Mucosa of rectum (tissue), 2 donors: ENCODE measurements around the gene MAJIN.

ENCODE experiments used
- H3K27ac ChIP-seq, 2 donors: one replicate each; pipeline ENCODE4 v1.7.0; 2013; ENCODE audit warnings: inconsistent platforms in 2 of 2, low read depth in 2 of 2, low read length in 2 of 2
- H3K27me3 ChIP-seq, 2 donors: one replicate each; pipeline ENCODE4 v1.7.0; 2013; ENCODE audit warnings: low read length in 2 of 2; ENCODE audit not compliant: control insufficient read depth in 2 of 2, insufficient read depth in 2 of 2
- H3K36me3 ChIP-seq, 2 donors: one replicate each; pipeline ENCODE4 v1.7.0; 2013; ENCODE audit warnings: low read length in 2 of 2; ENCODE audit not compliant: control insufficient read depth in 2 of 2, insufficient read depth in 2 of 2
- H3K4me1 ChIP-seq, 2 donors: one replicate each; pipeline ENCODE4 v1.7.0; 2013; ENCODE audit warnings: low read length in 2 of 2, mild to moderate bottlenecking in 1 of 2; ENCODE audit not compliant: control insufficient read depth in 2 of 2, insufficient read depth in 2 of 2
- H3K4me3 ChIP-seq, 2 donors: one replicate each; pipeline ENCODE4 v1.7.0; 2013; ENCODE audit warnings: low read length in 2 of 2
- H3K9ac ChIP-seq, 2 donors: one replicate each; pipeline ENCODE4 v1.7.0; 2013; ENCODE audit warnings: low read length in 2 of 2, low read depth in 1 of 2, mild to moderate bottlenecking in 1 of 2
- H3K9me3 ChIP-seq, 2 donors: one replicate each; pipeline ENCODE4 v1.7.0; 2013; ENCODE audit warnings: low read length in 2 of 2; ENCODE audit not compliant: control insufficient read depth in 2 of 2
- donor health status: healthy.
- donor health status: Normal muscosa, but diverticular disease.

Gene MAJIN

DNA sequence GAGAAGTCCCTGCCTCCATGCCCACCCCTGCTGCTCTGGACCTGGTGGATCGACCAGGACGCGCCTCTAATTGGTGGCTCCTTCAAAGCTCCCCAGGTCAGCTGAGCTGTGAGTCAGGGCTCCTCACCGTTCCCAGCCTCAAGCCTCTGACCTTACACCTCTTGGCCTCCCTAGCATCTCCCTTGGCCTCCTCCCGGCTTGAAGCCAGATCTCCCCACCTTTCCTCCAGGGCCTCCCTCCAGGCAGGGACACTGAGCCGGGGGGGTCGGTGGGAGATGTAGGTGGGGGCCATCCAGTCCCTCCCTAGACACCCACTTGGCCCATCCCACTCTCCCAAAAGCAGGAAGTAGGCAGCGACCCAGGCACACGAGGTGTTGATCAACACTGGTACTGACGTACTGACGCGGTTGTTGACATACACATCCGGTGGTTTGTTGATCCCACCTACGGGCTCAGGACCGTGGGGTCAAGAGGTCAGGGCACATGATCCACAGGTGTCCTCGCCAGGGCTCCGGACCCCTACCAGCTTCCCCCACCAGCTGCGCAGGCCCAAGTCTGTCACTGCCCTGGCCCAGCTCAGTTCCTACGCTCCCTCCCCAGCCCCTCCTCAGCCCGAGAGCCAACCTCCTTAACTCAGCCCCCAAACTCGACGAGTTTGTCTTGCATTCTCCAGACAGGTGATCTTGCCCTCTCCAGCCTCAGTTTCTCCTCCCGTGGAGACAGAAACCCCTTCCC lies 55.7 kb downstream of the MAJIN start:
- Histone ChIP-seq H3K9me3 (no peaks in the 10 kb centered on the region), H3K36me3 (peaks cover 21 to 26% of the 10 kb centered on the region in 2 donors), H3K27me3 (no peaks in the 10 kb centered on the region), H3K4me3 (peak overlapping the region; percentile 97 to 98), H3K9ac (peak overlapping the region; percentile 98 to 100), H3K27ac (peak overlapping the region; percentile 80), H3K4me1 (peaks cover 15 to 20% of the 10 kb centered on the region in 2 donors)

GRCh38 chr11:64915376-64915887 lies 56.5 kb downstream of the MAJIN start:
- H3K27ac ChIP-seq: no peak overlapping the region
- H3K9me3 ChIP-seq: no peaks in the 10 kb centered on the region
- H3K27me3 ChIP-seq: no peaks in the 10 kb centered on the region
- peaks cover 29 to 33% of the 10 kb centered on the region in 2 donors for H3K36me3 ChIP-seq
- H3K9ac ChIP-seq: peak overlapping the region; percentile 98 to 100
- peak overlapping the region; percentile 97 to 98 for H3K4me3 ChIP-seq
- peaks cover 15 to 20% of the 10 kb centered on the region in 2 donors for H3K4me1 ChIP-seq

GRCh38 chr11:64914123-64914522 lies 57.8 kb downstream of the MAJIN start:
- no peaks in the 10 kb centered on the region for H3K9me3 ChIP-seq
- H3K4me3 ChIP-seq: no peak overlapping the region
- peaks cover 39 to 41% of the 10 kb centered on the region in 2 donors for H3K36me3 ChIP-seq
- no peak overlapping the region for H3K9ac ChIP-seq
- no peak overlapping the region for H3K27ac ChIP-seq
- peaks cover 15 to 20% of the 10 kb centered on the region in 2 donors for H3K4me1 ChIP-seq
- H3K27me3 ChIP-seq: no peaks in the 10 kb centered on the region

GRCh38 chr11:64913171-64913727 lies 58.7 kb downstream of the MAJIN start:
- no peak overlapping the region for H3K4me3 ChIP-seq
- H3K9ac ChIP-seq: no peak overlapping the region
- peaks cover 15 to 19% of the 10 kb centered on the region in 2 donors for H3K4me1 ChIP-seq
- H3K27me3 ChIP-seq: no peaks in the 10 kb centered on the region
- H3K27ac ChIP-seq: no peak overlapping the region
- peaks cover 43 to 45% of the 10 kb centered on the region in 2 donors for H3K36me3 ChIP-seq
- no peaks in the 10 kb centered on the region for H3K9me3 ChIP-seq

DNA sequence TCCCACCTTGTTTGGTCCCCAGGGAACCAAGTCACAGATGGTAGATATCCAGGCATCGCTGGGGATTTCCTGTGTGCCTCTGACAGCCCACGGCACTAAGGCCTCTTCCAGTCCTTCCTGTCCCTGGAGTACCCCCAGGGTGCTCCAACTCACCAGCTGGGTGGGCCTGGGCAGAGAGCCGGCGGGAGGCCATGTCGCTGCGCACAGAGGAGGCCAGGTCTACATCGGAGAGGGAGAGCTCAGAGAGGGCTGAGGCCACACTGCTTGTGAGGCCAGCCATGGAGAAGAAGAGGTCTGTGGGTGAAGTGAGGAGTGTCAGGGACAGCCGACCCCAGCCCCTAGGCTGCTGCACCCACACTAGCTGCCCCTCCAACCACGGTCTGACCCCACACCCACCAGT lies 60.2 kb downstream of the MAJIN start:
- H3K27ac ChIP-seq: no peak overlapping the region
- no peaks in the 10 kb centered on the region for H3K27me3 ChIP-seq
- H3K9ac ChIP-seq: no peak overlapping the region
- no peak overlapping the region for H3K4me3 ChIP-seq
- H3K36me3 ChIP-seq: peaks cover 52 to 57% of the 10 kb centered on the region in 2 donors
- H3K9me3 ChIP-seq: no peaks in the 10 kb centered on the region
- H3K4me1 ChIP-seq: peaks cover 10 to 11% of the 10 kb centered on the region in 2 donors

DNA sequence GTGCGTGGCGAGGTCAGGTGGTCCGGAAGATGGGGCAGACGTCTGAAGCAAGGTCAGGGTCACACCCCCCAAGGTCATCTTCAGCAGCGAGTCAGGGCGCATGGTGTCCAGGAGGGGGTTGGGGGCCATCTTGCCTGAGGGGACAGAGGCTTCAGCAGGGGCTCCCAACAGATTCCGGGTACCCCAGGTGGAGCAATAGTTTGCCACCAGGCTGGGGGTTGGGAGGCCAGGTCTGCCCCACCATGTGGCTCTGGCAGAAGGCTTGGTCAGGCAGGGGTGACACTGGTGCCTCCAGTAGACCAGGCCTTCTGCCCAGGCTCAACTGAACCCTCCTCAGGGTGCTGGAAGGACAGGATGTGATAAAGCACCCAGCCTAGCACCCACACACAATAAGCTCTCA lies 60.8 kb downstream of the MAJIN start:
- Histone ChIP-seq H3K4me3 (no peak overlapping the region), H3K27me3 (no peaks in the 10 kb centered on the region), H3K4me1 (peaks cover 5% of the 10 kb centered on the region in 2 donors), H3K9ac (no peak overlapping the region), H3K9me3 (no peaks in the 10 kb centered on the region), H3K36me3 (peaks cover 58 to 63% of the 10 kb centered on the region in 2 donors), H3K27ac (no peak overlapping the region)

GRCh38 chr11:64910451-64911093 lies 61.3 kb downstream of the MAJIN start:
- Histone ChIP-seq H3K4me3 (no peak overlapping the region), H3K27ac (no peak overlapping the region), H3K36me3 (peaks cover 62 to 69% of the 10 kb centered on the region in 2 donors), H3K4me1 (no peaks in the 10 kb centered on the region), H3K9me3 (no peaks in the 10 kb centered on the region), H3K9ac (no peak overlapping the region), H3K27me3 (no peaks in the 10 kb centered on the region)

DNA sequence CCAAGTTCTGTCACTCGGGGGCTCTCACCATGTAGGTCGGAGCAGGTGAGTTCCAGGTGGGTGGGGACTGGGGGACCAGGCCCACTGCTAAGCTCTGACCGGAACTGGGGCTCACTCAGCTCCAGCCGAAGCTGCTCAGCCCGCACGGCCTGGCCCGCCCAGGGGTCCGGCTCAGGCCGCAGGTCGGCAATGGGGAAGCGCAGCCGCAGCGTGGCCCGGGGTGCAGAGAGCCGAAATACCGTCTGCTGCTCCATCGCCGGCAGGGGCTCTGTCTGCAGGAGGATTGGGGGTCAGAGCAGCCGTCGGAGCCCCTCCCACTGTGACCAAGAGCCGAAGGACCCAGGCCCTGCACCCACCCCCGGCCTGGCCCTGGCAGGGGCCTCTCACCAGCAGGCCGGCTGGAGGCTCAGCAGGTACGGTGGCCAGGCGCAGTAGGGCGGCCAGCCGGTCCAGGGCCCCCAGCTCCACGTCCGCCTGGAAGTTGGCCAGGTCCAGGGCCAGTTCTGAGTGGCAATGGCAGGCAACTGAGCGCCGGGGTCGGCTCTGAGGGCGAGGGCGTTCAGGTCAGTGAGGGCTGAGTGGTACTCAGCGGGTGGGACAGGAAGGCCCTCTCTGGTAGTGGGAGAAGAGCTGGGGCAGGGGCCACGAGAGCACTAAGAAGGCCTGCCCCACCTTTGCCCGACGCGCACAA lies 62.1 kb downstream of the MAJIN start:
- H3K9ac ChIP-seq: no peak overlapping the region
- H3K27ac ChIP-seq: no peak overlapping the region
- peaks cover 65 to 71% of the 10 kb centered on the region in 2 donors for H3K36me3 ChIP-seq
- no peaks in the 10 kb centered on the region for H3K27me3 ChIP-seq
- no peaks in the 10 kb centered on the region for H3K4me1 ChIP-seq
- no peaks in the 10 kb centered on the region for H3K9me3 ChIP-seq
- H3K4me3 ChIP-seq: no peak overlapping the region

GRCh38 chr11:64908766-64909165 lies 63.1 kb downstream of the MAJIN start:
- Histone ChIP-seq H3K4me3 (no peak overlapping the region), H3K36me3 (peaks cover 59 to 65% of the 10 kb centered on the region in 2 donors), H3K9me3 (no peaks in the 10 kb centered on the region), H3K27me3 (no peaks in the 10 kb centered on the region), H3K4me1 (no peaks in the 10 kb centered on the region), H3K27ac (no peak overlapping the region), H3K9ac (no peak overlapping the region)

- H3K9ac ChIP-seq: no peak overlapping the region
- H3K9me3 ChIP-seq: no peaks in the 10 kb centered on the region
Observed at GRCh38 chr11:64906314-64906635, 65.6 kb downstream of the MAJIN start.

More at GRCh38 chr11:64906314-64906635, 65.6 kb downstream of the MAJIN start:
- H3K27me3 ChIP-seq: no peaks in the 10 kb centered on the region
- no peak overlapping the region for H3K27ac ChIP-seq
- peaks cover 65 to 66% of the 10 kb centered on the region in 2 donors for H3K36me3 ChIP-seq
- H3K4me1 ChIP-seq: no peaks in the 10 kb centered on the region
- no peak overlapping the region for H3K4me3 ChIP-seq
